ENCODE results near the gene RPL32. TPM values are rescaled to one million over a fixed set of nuclear protein-coding genes. Genes with fewer than 3 reads are reported as not detected.
"Not testable (repeated sequence)": the region's sequence is repeated elsewhere in the genome, so short reads cannot be mapped to it uniquely, and the experiment has no call there.

Gene RPL32
- total RNA-seq, 1 donor: 524 TPM

- Histone ChIP-seq H3K27me3 (ENCODE audit: insufficient read depth, low read length) (peaks cover 17% of the 10 kb centered on the region), H3K9me3 (ENCODE audit: low read depth, low read length) (no peaks in the 10 kb centered on the region), H3K27ac (ENCODE audit: low read depth, low read length) (no peak overlapping the region), H2AFZ (ENCODE audit: low read length) (no peak overlapping the region), H4K20me1 (ENCODE audit: insufficient read depth, low read length) (no peaks in the 10 kb centered on the region), H3K4me1 (ENCODE audit: insufficient read depth, low read length) (no peaks in the 10 kb centered on the region), H3K36me3 (ENCODE audit: insufficient read depth, low read length) (no peaks in the 10 kb centered on the region), H3K4me2 (ENCODE audit: insufficient read depth, low read length) (no peak overlapping the region), H3K79me2 (ENCODE audit: insufficient read depth, low read length) (no peaks in the 10 kb centered on the region), H3K4me3 (ENCODE audit: insufficient read depth, low read length) (no peak overlapping the region)
- DNase-seq (ENCODE audit: insufficient read length, low spot score, missing footprints): no peak
- no peak for TF ChIP-seq CTCF (IDR thresholded peaks at IDR 0.05; ENCODE audit: extremely low read depth, low read depth, low read length)
These were observed 41.3 kb upstream of the RPL32 start for GRCh38 chr3:12882336-12883310.

GRCh38 chr3:12881858-12882257 lies 40.5 kb upstream of the RPL32 start:
- not testable (repeated sequence) for H3K4me3 ChIP-seq (ENCODE audit: insufficient read depth, low read length); H3K9me3 ChIP-seq (ENCODE audit: low read depth, low read length); H4K20me1 ChIP-seq (ENCODE audit: insufficient read depth, low read length); DNase-seq (ENCODE audit: insufficient read length, low spot score, missing footprints); H3K27me3 ChIP-seq (ENCODE audit: insufficient read depth, low read length); H3K4me1 ChIP-seq (ENCODE audit: insufficient read depth, low read length); H3K79me2 ChIP-seq (ENCODE audit: insufficient read depth, low read length); H3K4me2 ChIP-seq (ENCODE audit: insufficient read depth, low read length); H3K36me3 ChIP-seq (ENCODE audit: insufficient read depth, low read length); H3K27ac ChIP-seq (ENCODE audit: low read depth, low read length); H2AFZ ChIP-seq (ENCODE audit: low read length)

GRCh38 chr3:12879191-12879815 lies 37.9 kb upstream of the RPL32 start:
- H2AFZ ChIP-seq (ENCODE audit: low read length): no peak overlapping the region
- H3K27ac ChIP-seq (ENCODE audit: low read depth, low read length): no peak overlapping the region
- no peaks in the 10 kb centered on the region for H3K36me3 ChIP-seq (ENCODE audit: insufficient read depth, low read length)
- no peak overlapping the region for H3K4me2 ChIP-seq (ENCODE audit: insufficient read depth, low read length)
- H4K20me1 ChIP-seq (ENCODE audit: insufficient read depth, low read length): no peaks in the 10 kb centered on the region
- no peaks in the 10 kb centered on the region for H3K9me3 ChIP-seq (ENCODE audit: low read depth, low read length)
- H3K4me3 ChIP-seq (ENCODE audit: insufficient read depth, low read length): no peak overlapping the region
- H3K27me3 ChIP-seq (ENCODE audit: insufficient read depth, low read length): no peaks in the 10 kb centered on the region
- TF ChIP-seq CTCF (IDR thresholded peaks at IDR 0.05; ENCODE audit: extremely low read depth, low read depth, low read length): no peak
- no peaks in the 10 kb centered on the region for H3K79me2 ChIP-seq (ENCODE audit: insufficient read depth, low read length)
- no peak for DNase-seq (ENCODE audit: insufficient read length, low spot score, missing footprints)
- no peaks in the 10 kb centered on the region for H3K4me1 ChIP-seq (ENCODE audit: insufficient read depth, low read length)

- H2AFZ ChIP-seq (ENCODE audit: low read length); H3K27me3 ChIP-seq (ENCODE audit: insufficient read depth, low read length); H4K20me1 ChIP-seq (ENCODE audit: insufficient read depth, low read length); H3K4me1 ChIP-seq (ENCODE audit: insufficient read depth, low read length); H3K27ac ChIP-seq (ENCODE audit: low read depth, low read length); H3K4me2 ChIP-seq (ENCODE audit: insufficient read depth, low read length); DNase-seq (ENCODE audit: insufficient read length, low spot score, missing footprints); H3K9me3 ChIP-seq (ENCODE audit: low read depth, low read length); H3K4me3 ChIP-seq (ENCODE audit: insufficient read depth, low read length); H3K36me3 ChIP-seq (ENCODE audit: insufficient read depth, low read length); H3K79me2 ChIP-seq (ENCODE audit: insufficient read depth, low read length): not testable (repeated sequence)
These were observed 37.4 kb upstream of the RPL32 start for GRCh38 chr3:12878758-12879157.

Data from osteoblast (primary cell).